GM12874 (cell line): ENCODE results near the gene NEUROD1.

Experiments used
- TF ChIP-seq, protein P1 (sequence below): IDR thresholded peaks from 2 replicates; pipeline ENCODE4 v1.5.1; 2011; ENCODE audit warnings: low read depth, mild to moderate bottlenecking, control low read depth, low read length, moderate library complexity; ENCODE audit not compliant: insufficient read depth

Gene NEUROD1

GRCh38 chr2:181675254-181675653 lies 5.1 kb downstream of the NEUROD1 start:
- TF ChIP-seq, protein P1, sequence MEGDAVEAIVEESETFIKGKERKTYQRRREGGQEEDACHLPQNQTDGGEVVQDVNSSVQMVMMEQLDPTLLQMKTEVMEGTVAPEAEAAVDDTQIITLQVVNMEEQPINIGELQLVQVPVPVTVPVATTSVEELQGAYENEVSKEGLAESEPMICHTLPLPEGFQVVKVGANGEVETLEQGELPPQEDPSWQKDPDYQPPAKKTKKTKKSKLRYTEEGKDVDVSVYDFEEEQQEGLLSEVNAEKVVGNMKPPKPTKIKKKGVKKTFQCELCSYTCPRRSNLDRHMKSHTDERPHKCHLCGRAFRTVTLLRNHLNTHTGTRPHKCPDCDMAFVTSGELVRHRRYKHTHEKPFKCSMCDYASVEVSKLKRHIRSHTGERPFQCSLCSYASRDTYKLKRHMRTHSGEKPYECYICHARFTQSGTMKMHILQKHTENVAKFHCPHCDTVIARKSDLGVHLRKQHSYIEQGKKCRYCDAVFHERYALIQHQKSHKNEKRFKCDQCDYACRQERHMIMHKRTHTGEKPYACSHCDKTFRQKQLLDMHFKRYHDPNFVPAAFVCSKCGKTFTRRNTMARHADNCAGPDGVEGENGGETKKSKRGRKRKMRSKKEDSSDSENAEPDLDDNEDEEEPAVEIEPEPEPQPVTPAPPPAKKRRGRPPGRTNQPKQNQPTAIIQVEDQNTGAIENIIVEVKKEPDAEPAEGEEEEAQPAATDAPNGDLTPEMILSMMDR = no peak

DNA sequence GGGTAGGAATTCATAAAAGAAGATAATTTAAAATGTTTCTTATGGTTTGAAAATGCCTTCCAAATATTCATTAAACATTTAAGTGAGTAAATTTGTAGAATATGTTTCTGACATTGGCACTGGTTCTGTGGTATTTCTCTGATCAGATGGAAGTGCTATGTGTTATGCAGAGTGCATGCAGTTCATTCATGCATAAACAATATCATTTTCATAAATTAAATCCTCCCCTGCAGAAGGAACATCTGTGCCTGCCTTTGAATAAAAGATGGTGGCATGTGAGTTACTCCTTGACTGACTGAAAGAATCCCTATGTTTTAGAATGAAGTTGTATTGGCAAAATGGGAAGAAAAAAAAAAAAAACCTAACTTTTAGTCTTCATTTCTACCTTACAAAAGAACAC lies 5.9 kb downstream of the NEUROD1 start:
- TF ChIP-seq, protein P1 = no peak

DNA sequence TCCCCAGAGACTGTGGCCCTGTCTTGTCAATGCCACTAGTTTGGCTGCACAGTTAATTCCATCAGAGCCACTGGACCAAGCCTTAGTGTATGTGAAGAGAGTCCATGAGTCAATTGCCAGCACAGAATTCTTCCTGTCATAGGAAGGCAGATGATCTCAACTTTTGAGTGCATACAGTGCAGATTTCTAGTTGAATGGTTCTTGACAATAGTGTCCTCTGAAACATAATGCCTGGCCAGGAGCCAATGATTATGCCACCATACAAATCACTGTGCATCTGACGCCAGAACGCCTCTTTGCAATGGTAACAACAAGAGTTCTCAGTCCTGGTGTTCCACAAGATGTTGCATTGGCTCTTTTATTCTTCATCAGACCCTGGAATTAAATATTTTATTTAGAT lies 7.1 kb downstream of the NEUROD1 start:
- TF ChIP-seq, protein P1 = no peak

DNA sequence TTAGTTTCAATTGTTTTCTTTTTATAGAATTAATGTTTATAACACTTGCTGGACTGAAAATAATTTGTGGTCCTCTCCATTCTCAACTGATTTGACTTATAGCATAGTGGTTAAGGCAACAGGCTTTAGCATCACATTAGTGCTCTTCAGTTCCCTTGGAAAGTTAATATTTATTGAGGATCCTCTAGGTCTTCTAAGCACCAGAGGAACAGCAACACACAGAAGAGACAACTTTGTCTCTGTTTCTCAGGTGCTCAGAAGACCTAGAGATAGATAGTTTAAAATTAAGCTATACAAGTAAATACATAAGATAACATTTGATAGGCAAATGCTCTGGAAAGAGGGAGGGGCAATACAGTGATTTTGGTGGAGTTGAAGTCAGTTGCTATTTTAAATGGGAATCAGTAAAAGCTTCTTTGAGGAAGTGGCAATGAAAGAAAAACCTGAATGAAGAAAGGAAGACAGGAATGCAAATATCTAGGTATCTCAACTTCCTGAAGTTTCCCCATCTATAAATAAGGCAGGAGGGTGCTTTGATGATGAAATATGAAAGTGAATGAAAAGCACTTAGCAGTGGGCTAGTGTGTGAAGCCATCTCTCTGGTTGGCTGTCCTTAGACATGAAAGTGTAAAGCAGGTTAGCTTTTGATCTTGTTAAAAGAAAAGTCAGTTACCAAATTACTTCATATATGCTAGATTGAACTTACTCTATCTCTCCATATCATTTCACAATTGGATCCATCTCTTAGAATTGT lies 7.9 kb downstream of the NEUROD1 start:
- TF ChIP-seq, protein P1 = no peak

DNA sequence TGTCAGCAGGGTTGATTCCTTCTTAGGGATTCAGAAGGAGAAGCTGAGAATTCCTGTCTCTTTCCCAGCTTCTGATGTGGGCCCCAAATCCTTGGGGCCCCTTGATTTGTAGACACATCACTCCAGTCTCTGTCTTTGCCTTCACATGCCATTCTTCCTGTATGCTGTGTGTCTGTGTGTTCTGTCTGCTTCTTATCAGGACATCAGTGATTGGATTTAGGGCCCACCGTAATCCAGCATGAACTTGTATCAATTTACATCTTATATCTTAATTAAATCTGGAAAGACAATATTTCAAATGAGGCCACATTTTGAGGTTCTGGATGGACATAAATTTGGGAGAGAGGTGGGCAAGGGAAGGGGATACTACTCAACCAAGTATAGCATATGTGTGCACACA lies 9.7 kb downstream of the NEUROD1 start:
- TF ChIP-seq, protein P1 = no peak

GRCh38 chr2:181667234-181667633 lies 13.1 kb downstream of the NEUROD1 start:
- TF ChIP-seq, protein P1 = no peak

DNA sequence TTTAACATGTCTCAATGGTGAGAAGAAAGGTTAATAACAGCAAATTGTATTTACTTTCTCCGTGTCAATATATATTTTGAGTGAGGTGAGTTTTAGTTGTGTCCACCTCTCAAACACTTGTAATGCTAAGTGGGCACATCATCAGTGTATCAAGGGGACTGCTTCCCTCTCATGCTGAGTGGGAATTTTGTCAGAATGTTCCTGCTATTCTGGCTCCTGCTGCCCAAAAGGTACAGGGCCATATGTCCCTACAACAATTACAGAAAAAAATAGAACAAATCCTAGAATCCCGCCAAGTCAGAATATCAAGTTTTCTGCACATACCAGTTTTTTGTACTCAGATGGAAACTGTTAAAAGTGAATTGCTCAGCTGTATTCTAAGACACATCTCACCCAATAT lies 18.0 kb downstream of the NEUROD1 start:
- TF ChIP-seq, protein P1 = no peak
